Measurements from ENCODE around the gene TM2D3. TPM values are rescaled to one million over a fixed set of nuclear protein-coding genes. Genes with fewer than 3 reads are reported as not detected.
A peak's percentile ranks its signal among the peaks of the same experiment; 100 is the strongest.

Gene TM2D3
- total and polyA plus RNA-seq, 3 donors from 2014 or later: 60.2 to 69.9 (median 69.5) TPM

DNA sequence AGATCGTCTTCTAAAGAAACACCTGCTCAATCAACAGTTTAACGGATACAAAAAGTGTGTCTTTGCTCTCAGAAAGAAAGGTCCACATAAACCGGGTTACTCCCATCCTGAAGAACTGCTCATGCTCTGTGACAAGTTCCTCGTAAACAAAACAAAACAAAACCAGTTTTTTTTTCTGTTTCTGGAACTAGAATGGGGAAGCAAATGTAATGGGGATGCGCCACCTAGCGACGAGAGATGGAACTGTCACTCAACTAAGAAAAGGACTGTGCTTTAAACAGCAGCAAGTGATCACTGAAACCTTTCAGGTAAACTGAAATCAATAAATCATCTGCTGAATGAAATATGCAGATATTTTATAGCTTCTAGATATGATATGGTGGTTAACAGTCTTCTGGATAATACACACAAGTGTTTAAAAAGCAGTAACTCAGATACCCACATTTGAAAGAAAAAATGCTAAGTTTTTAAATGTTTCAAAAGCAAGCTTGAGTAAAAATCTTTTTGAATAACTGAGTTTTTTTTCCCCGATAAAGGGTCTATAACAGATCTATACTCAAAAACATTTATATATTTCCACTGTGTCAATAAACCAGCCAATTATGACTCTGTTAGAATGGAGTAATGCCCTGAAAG is 10.9 kb downstream of the TM2D3 start:
- H3K27ac ChIP-seq: peak overlapping the region in 1 of 2 donors; percentile 9
- no peaks in the 10 kb centered on the region for H3K27me3 ChIP-seq
- TF ChIP-seq, protein P1, sequence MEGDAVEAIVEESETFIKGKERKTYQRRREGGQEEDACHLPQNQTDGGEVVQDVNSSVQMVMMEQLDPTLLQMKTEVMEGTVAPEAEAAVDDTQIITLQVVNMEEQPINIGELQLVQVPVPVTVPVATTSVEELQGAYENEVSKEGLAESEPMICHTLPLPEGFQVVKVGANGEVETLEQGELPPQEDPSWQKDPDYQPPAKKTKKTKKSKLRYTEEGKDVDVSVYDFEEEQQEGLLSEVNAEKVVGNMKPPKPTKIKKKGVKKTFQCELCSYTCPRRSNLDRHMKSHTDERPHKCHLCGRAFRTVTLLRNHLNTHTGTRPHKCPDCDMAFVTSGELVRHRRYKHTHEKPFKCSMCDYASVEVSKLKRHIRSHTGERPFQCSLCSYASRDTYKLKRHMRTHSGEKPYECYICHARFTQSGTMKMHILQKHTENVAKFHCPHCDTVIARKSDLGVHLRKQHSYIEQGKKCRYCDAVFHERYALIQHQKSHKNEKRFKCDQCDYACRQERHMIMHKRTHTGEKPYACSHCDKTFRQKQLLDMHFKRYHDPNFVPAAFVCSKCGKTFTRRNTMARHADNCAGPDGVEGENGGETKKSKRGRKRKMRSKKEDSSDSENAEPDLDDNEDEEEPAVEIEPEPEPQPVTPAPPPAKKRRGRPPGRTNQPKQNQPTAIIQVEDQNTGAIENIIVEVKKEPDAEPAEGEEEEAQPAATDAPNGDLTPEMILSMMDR (IDR thresholded peaks at IDR 0.05): peak; percentile 92 to 97 (median 93)
- TF ChIP-seq POLR2A (IDR thresholded peaks at IDR 0.05): no peak
- H3K36me3 ChIP-seq (ENCODE audit: low read depth, missing control alignments): no peaks in the 10 kb centered on the region
- no peak overlapping the region for H3K4me3 ChIP-seq
- no peaks in the 10 kb centered on the region for H3K9me3 ChIP-seq
- H3K4me1 ChIP-seq: peaks cover 5% of the 10 kb centered on the region
- peak; percentile 87 for DNase-seq
- WGBS, 2 donors: 31 to 41% methylated on average over 8 of the region's 8 CpGs
- intact Hi-C loops (cut with DNase I; ENCODE audit: low total_unique reads): loop anchor here (10.0 kb wide), 1 partner anchor 346 kb away; the partner anchor contains the start of gene SNRPA1

DNA sequence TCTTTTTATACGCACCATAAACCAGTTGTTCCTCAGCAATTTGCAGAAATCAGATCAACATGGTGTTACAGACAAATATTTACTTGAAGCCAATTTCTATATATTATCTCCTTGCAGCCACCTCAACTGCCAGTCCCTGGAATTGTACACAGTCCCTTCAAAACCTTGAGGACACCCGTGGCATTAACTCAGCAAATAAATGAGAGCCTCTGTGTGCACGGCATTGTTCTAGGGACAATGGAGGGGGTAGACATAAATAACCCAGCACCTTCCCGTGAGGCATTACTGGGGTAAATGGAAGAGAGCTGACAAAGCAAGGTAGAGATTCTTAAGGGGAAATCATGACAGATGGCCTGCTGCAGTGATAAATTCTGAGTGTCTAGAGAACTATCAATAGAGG is 12.5 kb downstream of the TM2D3 start:
- Histone ChIP-seq H3K4me3 (no peak overlapping the region), H3K36me3 (ENCODE audit: low read depth, missing control alignments) (no peaks in the 10 kb centered on the region), H3K27ac (no peak overlapping the region), H3K27me3 (no peaks in the 10 kb centered on the region), H3K4me1 (peaks cover 5% of the 10 kb centered on the region), H3K9me3 (no peaks in the 10 kb centered on the region)
- intact Hi-C loops (cut with DNase I; ENCODE audit: low total_unique reads): loop anchor here (10.0 kb wide), 1 partner anchor 345 kb away; the partner anchor contains the start of gene SNRPA1
- no peak for DNase-seq
- TF ChIP-seq, protein P1 (IDR thresholded peaks at IDR 0.05): no peak
- TF ChIP-seq POLR2A (IDR thresholded peaks at IDR 0.05): no peak
- 87 to 89% methylated on average over 4 of the region's 4 CpGs for WGBS, 2 donors

DNA sequence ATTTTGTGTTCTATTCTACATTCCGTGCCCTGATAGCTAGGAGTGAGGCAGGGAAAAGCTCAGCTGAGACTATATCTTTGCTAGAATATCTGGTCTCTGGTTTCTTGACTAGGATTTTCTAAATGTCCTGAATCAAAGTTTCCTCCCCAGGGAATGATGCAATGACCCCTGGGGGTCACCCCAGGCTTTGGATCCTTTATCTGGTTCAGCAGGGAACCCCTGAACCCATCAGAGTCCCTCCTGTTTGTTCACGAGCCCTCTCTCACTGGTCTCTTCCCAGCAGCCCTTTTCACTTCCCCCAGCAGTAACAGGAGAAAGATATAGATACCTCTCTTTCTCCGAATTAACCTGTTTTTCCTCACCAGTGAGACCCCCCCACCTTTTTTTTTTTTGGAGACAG is 14.3 kb downstream of the TM2D3 start:
- Histone ChIP-seq H3K4me3 (no peak overlapping the region), H3K9me3 (no peaks in the 10 kb centered on the region), H3K27ac (no peak overlapping the region), H3K27me3 (no peaks in the 10 kb centered on the region), H3K36me3 (ENCODE audit: low read depth, missing control alignments) (no peaks in the 10 kb centered on the region), H3K4me1 (peaks cover 5% of the 10 kb centered on the region)
- WGBS, 2 donors: 81 to 89% methylated on average over 3 of the region's 3 CpGs
- TF ChIP-seq POLR2A (IDR thresholded peaks at IDR 0.05): no peak
- TF ChIP-seq, protein P1 (IDR thresholded peaks at IDR 0.05): no peak
- intact Hi-C loops (cut with DNase I; ENCODE audit: low total_unique reads): no loop called here
- no peak for DNase-seq

DNA sequence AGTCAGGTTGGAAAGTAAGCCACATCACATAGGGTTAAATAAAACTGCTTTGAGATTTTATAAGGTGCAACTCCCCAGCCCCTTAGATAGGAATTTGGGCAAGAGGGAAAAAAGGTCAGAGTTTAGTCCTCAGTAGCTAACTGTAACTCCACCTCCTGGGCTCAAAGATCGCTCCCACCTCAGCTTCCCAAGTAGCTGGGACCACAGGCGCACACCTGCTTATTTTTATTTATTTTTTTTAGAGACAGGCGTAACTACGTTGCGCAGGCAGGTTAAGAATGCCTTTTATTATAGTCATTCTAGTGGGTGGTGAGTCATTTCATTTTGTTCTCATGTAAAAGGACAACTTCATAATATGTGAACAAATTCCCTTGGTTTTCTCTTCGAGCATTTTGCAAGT is 14.7 kb downstream of the TM2D3 start:
- Histone ChIP-seq H3K4me1 (peaks cover 5% of the 10 kb centered on the region), H3K9me3 (no peaks in the 10 kb centered on the region), H3K27ac (no peak overlapping the region), H3K36me3 (ENCODE audit: low read depth, missing control alignments) (no peaks in the 10 kb centered on the region), H3K27me3 (no peaks in the 10 kb centered on the region), H3K4me3 (no peak overlapping the region)
- TF ChIP-seq POLR2A (IDR thresholded peaks at IDR 0.05): no peak
- TF ChIP-seq, protein P1 (IDR thresholded peaks at IDR 0.05): no peak
- intact Hi-C loops (cut with DNase I; ENCODE audit: low total_unique reads): no loop called here
- no peak for DNase-seq
- 75 to 78% methylated on average over 6 of the region's 6 CpGs for WGBS, 2 donors

DNA sequence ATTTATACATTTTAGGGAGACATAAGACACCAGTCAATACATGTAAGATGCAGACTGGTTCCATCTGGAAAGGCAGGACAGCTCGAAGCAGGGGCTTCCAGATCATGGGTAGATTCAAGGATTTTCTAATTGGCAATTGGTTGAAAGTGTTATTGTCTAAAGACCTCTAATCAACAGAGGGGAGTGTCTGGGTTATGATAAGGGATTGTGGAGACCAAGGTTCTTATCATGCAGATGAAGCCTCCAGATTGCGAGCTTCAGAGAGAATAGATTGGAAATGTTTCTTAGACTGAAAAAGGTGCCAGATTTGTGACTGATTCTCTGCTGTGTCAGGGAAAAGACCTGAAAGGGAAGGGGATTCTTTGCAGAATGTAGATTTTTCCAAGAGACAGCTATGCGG is 15.1 kb downstream of the TM2D3 start:
- H3K4me3 ChIP-seq: no peak overlapping the region
- no peaks in the 10 kb centered on the region for H3K36me3 ChIP-seq (ENCODE audit: low read depth, missing control alignments)
- peaks cover 5% of the 10 kb centered on the region for H3K4me1 ChIP-seq
- H3K27me3 ChIP-seq: no peaks in the 10 kb centered on the region
- no peaks in the 10 kb centered on the region for H3K9me3 ChIP-seq
- TF ChIP-seq, protein P1 (IDR thresholded peaks at IDR 0.05): no peak
- no peak for TF ChIP-seq POLR2A (IDR thresholded peaks at IDR 0.05)
- WGBS, 2 donors: 66 to 73% methylated on average over 3 of the region's 3 CpGs
- H3K27ac ChIP-seq: no peak overlapping the region
- intact Hi-C loops (cut with DNase I; ENCODE audit: low total_unique reads): no loop called here
- DNase-seq: no peak
